ENCODE data around the gene MEDAG. TPM values are rescaled to one million over a fixed set of nuclear protein-coding genes. Genes with fewer than 3 reads are reported as not detected.
"Not testable (repeated sequence)": the region's sequence is repeated elsewhere in the genome, so short reads cannot be mapped to it uniquely, and the experiment has no call there.

Gene MEDAG
- total and polyA plus RNA-seq, 11 donors: 3.8 to 41.9 (median 8.0) TPM

- no peak overlapping the region for H3K4me3 ChIP-seq
- H3K27me3 ChIP-seq: peaks cover 0 to 3% (median 0%) of the 10 kb centered on the region in 9 donors
- no peaks in the 10 kb centered on the region for H3K9me3 ChIP-seq
- H3K36me3 ChIP-seq: peaks cover 0 to 27% (median 0%) of the 10 kb centered on the region in 9 donors
- TF ChIP-seq CTCF (IDR thresholded peaks at IDR 0.05) (no peak), POLR2A (IDR thresholded peaks at IDR 0.05) (no peak)
- no peak overlapping the region for H3K27ac ChIP-seq
- H3K4me1 ChIP-seq: no peaks in the 10 kb centered on the region
- ATAC-seq (no peak), DNase-seq (no peak)
- intact Hi-C loops (cut with DNase I): no loop called here
- WGBS, 4 donors: 90 to 93% (median 92%) methylated on average over 3 of the region's 3 CpGs
Measured at GRCh38 chr13:30926781-30927180, 20.7 kb downstream of the MEDAG start.

GRCh38 chr13:30927188-30927587, 21.1 kb downstream of the MEDAG start:
- H3K27ac ChIP-seq; ATAC-seq; H3K4me3 ChIP-seq; intact Hi-C loops (cut with DNase I); DNase-seq; H3K4me1 ChIP-seq; H3K9me3 ChIP-seq; H3K27me3 ChIP-seq: not testable (repeated sequence)
- WGBS, 4 donors: 63 to 78% (median 76%) methylated on average over 3 of the region's 3 CpGs
- peaks cover 0 to 25% (median 0%) of the 10 kb centered on the region in 9 donors for H3K36me3 ChIP-seq

GRCh38 chr13:30927595-30927994, 21.5 kb downstream of the MEDAG start:
- Histone ChIP-seq H3K27me3 (peaks cover 0 to 6% (median 0%) of the 10 kb centered on the region in 9 donors), H3K27ac (no peak overlapping the region), H3K9me3 (no peaks in the 10 kb centered on the region), H3K36me3 (peaks cover 0 to 21% (median 0%) of the 10 kb centered on the region in 9 donors), H3K4me3 (no peak overlapping the region), H3K4me1 (peaks cover 0 to 6% (median 0%) of the 10 kb centered on the region in 12 donors)
- no peak for ATAC-seq
- intact Hi-C loops (cut with DNase I): no loop called here
- TF ChIP-seq CTCF (IDR thresholded peaks at IDR 0.05) (no peak), POLR2A (IDR thresholded peaks at IDR 0.05) (no peak)
- DNase-seq: no peak
- WGBS, 4 donors: 92 to 100% (median 97%) methylated on average over 1 of the region's 1 CpG

- no peak overlapping the region for H3K4me3 ChIP-seq
- WGBS, 4 donors: 78 to 83% (median 80%) methylated on average over 5 of the region's 5 CpGs
- peaks cover 0 to 12% (median 2%) of the 10 kb centered on the region in 12 donors for H3K4me1 ChIP-seq
- TF ChIP-seq CTCF (IDR thresholded peaks at IDR 0.05) (no peak), POLR2A (IDR thresholded peaks at IDR 0.05) (no peak)
- H3K9me3 ChIP-seq: no peaks in the 10 kb centered on the region
- peaks cover 0 to 9% (median 0%) of the 10 kb centered on the region in 9 donors for H3K36me3 ChIP-seq
- DNase-seq: no peak
- intact Hi-C loops (cut with DNase I): no loop called here
- peaks cover 0 to 16% (median 3%) of the 10 kb centered on the region in 9 donors for H3K27me3 ChIP-seq
- no peak overlapping the region for H3K27ac ChIP-seq
- no peak for ATAC-seq
Measured at GRCh38 chr13:30928978-30929377, 22.9 kb downstream of the MEDAG start.
